ENCODE measurements around the gene ST6GALNAC2. TPM values are rescaled to one million over a fixed set of nuclear protein-coding genes. Genes with fewer than 3 reads are reported as not detected.
A peak's percentile ranks its signal among the peaks of the same experiment; 100 is the strongest.

Gene ST6GALNAC2
- total and polyA plus RNA-seq, 2 donors from 2014 or later: 6.5 to 28.6 TPM

- Histone ChIP-seq H3K9me3 (ENCODE audit: control insufficient read depth in 2 of 3, insufficient read depth in 1 of 3, low read length in 3 of 3) (no peaks in the 10 kb centered on the region), H3K27ac (ENCODE audit: low read depth in 2 of 2, low read length in 2 of 2) (no peak overlapping the region), H3K36me3 (ENCODE audit: control insufficient read depth in 2 of 3, insufficient read depth in 3 of 3, low read length in 3 of 3) (no peaks in the 10 kb centered on the region), H3K4me1 (ENCODE audit: control insufficient read depth in 2 of 3, insufficient read depth in 2 of 3, low read depth in 1 of 3, low read length in 3 of 3) (peaks cover 0 to 18% (median 7%) of the 10 kb centered on the region in 3 donors), H3K27me3 (ENCODE audit: control insufficient read depth, insufficient read depth, low read length) (no peaks in the 10 kb centered on the region), H3K4me3 (ENCODE audit: low read length in 3 of 3) (no peak overlapping the region), H3K9ac (ENCODE audit: low read length in 3 of 3) (no peak overlapping the region)
- peak; percentile 57 to 85 (median 71) for DNase-seq
- FAIRE-seq: no peak
- intact Hi-C loops (cut with DNase I): no loop called here
- TF ChIP-seq CTCF (IDR thresholded peaks at IDR 0.05; ENCODE audit: borderline replicate concordance, extremely low read depth, insufficient read depth): no peak
These were observed 48.4 kb downstream of the ST6GALNAC2 start for GRCh38 chr17:76537288-76537577.

GRCh38 chr17:76536511-76537287 lies 49.0 kb downstream of the ST6GALNAC2 start:
- no peak for TF ChIP-seq CTCF (IDR thresholded peaks at IDR 0.05; ENCODE audit: borderline replicate concordance, extremely low read depth, insufficient read depth)
- Histone ChIP-seq H3K9me3 (ENCODE audit: control insufficient read depth in 2 of 3, insufficient read depth in 1 of 3, low read length in 3 of 3) (no peaks in the 10 kb centered on the region), H3K4me3 (ENCODE audit: low read length in 3 of 3) (peak overlapping the region in 1 of 3 donors; percentile 18), H3K36me3 (ENCODE audit: control insufficient read depth in 2 of 3, insufficient read depth in 3 of 3, low read length in 3 of 3) (no peaks in the 10 kb centered on the region), H3K27ac (ENCODE audit: low read depth in 2 of 2, low read length in 2 of 2) (no peak overlapping the region), H3K27me3 (ENCODE audit: control insufficient read depth, insufficient read depth, low read length) (no peaks in the 10 kb centered on the region), H3K4me1 (ENCODE audit: control insufficient read depth in 2 of 3, insufficient read depth in 2 of 3, low read depth in 1 of 3, low read length in 3 of 3) (peaks cover 0 to 19% (median 7%) of the 10 kb centered on the region in 3 donors), H3K9ac (ENCODE audit: low read length in 3 of 3) (no peak overlapping the region)
- FAIRE-seq (no peak), DNase-seq (peak in 2 of 5 donors; percentile 31 to 47)
- intact Hi-C loops (cut with DNase I): no loop called here

GRCh38 chr17:76535788-76536510 lies 49.7 kb downstream of the ST6GALNAC2 start:
- TF ChIP-seq CTCF (IDR thresholded peaks at IDR 0.05; ENCODE audit: borderline replicate concordance, extremely low read depth, insufficient read depth): no peak
- Histone ChIP-seq H3K27ac (ENCODE audit: low read depth in 2 of 2, low read length in 2 of 2) (no peak overlapping the region), H3K4me3 (ENCODE audit: low read length in 3 of 3) (peak overlapping the region in 1 of 3 donors; percentile 18), H3K9me3 (ENCODE audit: control insufficient read depth in 2 of 3, insufficient read depth in 1 of 3, low read length in 3 of 3) (no peaks in the 10 kb centered on the region), H3K9ac (ENCODE audit: low read length in 3 of 3) (no peak overlapping the region), H3K27me3 (ENCODE audit: control insufficient read depth, insufficient read depth, low read length) (no peaks in the 10 kb centered on the region), H3K36me3 (ENCODE audit: control insufficient read depth in 2 of 3, insufficient read depth in 3 of 3, low read length in 3 of 3) (no peaks in the 10 kb centered on the region), H3K4me1 (ENCODE audit: control insufficient read depth in 2 of 3, insufficient read depth in 2 of 3, low read depth in 1 of 3, low read length in 3 of 3) (peaks cover 0 to 22% (median 6%) of the 10 kb centered on the region in 3 donors)
- no peak for FAIRE-seq
- peak in 2 of 5 donors; percentile 44 to 64 for DNase-seq
- intact Hi-C loops (cut with DNase I): no loop called here

Data from kidney (tissue), 14 donors.